Measurements from ENCODE around the gene SLITRK1.

SLITRK1 gene, protein sequence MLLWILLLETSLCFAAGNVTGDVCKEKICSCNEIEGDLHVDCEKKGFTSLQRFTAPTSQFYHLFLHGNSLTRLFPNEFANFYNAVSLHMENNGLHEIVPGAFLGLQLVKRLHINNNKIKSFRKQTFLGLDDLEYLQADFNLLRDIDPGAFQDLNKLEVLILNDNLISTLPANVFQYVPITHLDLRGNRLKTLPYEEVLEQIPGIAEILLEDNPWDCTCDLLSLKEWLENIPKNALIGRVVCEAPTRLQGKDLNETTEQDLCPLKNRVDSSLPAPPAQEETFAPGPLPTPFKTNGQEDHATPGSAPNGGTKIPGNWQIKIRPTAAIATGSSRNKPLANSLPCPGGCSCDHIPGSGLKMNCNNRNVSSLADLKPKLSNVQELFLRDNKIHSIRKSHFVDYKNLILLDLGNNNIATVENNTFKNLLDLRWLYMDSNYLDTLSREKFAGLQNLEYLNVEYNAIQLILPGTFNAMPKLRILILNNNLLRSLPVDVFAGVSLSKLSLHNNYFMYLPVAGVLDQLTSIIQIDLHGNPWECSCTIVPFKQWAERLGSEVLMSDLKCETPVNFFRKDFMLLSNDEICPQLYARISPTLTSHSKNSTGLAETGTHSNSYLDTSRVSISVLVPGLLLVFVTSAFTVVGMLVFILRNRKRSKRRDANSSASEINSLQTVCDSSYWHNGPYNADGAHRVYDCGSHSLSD

GRCh38 chr13:83881917-83882605 lies at the start of gene SLITRK1:
Gene SLITRK1 (minus strand): TSS chr13:83882474. CDS start chr13:83881507, 967 bp downstream.
- DNase-seq (ENCODE audit: low read depth in 3 of 3): no peak

- no peak for DNase-seq (ENCODE audit: low read depth in 3 of 3)
Observed at GRCh38 chr13:83929157-83929556, 46.9 kb upstream of the SLITRK1 start.

GRCh38 chr13:83919775-83920174 lies 37.5 kb upstream of the SLITRK1 start:
- DNase-seq (ENCODE audit: low read depth in 3 of 3): no peak

GRCh38 chr13:83914368-83914767 lies 32.1 kb upstream of the SLITRK1 start:
- no peak for DNase-seq (ENCODE audit: low read depth in 3 of 3)

DNA sequence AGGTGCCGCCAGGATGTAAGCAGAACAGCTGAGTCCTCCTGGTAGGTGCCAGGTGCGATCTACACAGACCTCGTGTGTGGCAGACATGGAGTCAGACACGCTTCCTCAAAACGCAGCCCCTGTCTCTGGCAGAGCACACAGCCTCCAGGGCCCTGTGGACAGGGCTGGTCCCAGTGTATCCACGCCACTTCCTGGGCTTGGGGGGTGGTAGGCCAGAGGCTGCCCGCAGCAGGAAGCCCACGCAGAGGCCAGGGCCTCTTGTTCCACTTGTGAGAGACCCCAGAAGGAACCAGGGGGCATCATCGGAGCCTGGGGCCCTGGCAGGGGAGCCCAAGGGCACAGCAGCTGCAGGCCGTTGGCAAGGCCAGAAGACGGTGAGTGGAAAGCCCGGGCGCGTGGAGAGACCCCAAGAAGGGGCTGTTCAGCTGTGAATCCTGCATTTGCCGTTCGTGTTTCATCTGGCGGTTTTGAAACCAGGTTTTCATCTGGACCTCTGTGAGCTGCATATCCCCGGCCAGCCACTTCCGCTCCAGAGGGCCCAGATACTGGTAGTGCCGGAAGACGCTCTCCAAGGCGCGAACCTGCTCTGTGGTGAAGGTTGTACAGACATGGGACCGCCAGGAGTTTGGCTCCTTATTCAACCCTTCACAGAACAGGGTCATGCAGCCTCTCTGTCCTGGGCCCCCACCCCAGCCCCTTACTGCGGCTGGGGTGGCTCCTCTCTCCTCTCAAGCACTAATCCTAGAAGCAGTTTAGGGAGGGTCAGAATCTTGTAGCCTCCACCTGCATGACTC lies 25.1 kb upstream of the SLITRK1 start:
- no peak for DNase-seq (ENCODE audit: low read depth in 3 of 3)

GRCh38 chr13:83906240-83906820 lies 24.1 kb upstream of the SLITRK1 start:
- DNase-seq (ENCODE audit: low read depth in 3 of 3): no peak

DNA sequence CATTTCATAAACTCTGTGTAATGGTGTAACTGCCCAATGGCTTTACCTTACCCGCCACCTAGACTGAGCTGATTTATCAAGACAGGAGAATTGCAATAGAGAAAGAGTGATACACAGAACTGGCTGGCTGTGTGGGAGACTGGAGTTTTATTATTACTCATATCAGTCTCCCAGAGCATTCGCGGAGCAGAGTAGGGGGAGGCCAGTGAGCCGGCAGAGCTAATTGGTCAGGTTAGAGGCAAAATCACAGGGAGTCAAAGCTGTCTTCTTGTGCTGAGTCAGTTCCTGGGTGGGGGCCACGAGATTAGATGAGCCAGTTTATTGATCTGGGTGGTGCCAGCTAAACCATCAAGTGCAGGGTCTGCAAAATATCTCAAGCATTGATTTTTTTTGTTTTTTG lies 23.4 kb upstream of the SLITRK1 start:
- no peak for DNase-seq (ENCODE audit: low read depth in 3 of 3)

GRCh38 chr13:83895994-83896580 lies 13.8 kb upstream of the SLITRK1 start:
- DNase-seq (ENCODE audit: low read depth in 3 of 3): no peak

DNA sequence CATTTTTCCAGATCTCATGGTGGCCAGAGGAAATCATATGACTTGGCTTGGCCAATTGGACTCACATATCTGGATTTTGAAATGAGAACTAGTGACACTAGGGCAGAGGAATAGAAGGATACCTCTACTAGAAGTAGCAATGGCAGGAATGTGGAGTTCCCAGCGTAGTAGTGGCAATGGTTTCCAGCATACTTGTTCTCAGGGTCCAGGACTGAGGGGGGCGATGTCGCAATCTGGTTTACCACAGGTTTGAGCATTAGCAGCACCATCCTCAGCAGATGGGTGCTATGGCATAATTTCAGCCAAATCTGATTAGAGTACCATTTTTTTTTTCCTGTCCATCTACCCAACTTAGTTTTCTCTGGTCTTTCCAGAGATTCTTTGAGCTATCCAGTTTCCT lies 8.1 kb upstream of the SLITRK1 start:
- DNase-seq (ENCODE audit: low read depth in 3 of 3): no peak

- DNase-seq (ENCODE audit: low read depth in 3 of 3): no peak
Observed at GRCh38 chr13:83884141-83884540, 1.9 kb upstream of the SLITRK1 start.

GRCh38 chr13:83883061-83883523 lies 818 bp upstream of the SLITRK1 start:
- no peak for DNase-seq (ENCODE audit: low read depth in 3 of 3)

- DNase-seq (ENCODE audit: low read depth in 3 of 3): no peak
Observed at GRCh38 chr13:83882606-83882959, 309 bp upstream of the SLITRK1 start.

DNA sequence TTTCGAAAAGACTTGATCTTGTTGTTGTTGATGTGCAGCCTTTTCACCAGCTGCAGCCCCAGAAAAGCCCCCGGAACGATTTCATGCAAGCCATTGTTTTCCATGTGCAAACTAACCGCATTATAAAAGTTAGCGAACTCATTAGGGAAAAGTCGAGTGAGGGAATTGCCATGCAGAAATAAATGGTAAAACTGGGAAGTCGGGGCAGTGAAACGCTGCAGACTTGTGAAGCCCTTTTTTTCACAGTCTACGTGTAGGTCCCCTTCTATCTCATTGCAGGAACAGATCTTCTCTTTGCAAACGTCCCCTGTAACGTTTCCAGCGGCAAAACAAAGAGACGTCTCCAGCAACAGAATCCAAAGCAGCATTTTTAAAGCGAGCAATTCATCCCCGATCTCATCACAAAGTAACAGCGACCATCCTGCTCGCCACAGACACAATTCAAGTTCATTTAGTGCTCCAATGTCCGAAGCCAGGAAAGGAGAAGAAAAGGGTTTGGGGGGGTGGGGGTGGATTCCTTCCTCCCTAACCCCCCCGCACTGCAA lies 1.1 kb downstream of the SLITRK1 start:
- DNase-seq (ENCODE audit: low read depth in 3 of 3): no peak

DNA sequence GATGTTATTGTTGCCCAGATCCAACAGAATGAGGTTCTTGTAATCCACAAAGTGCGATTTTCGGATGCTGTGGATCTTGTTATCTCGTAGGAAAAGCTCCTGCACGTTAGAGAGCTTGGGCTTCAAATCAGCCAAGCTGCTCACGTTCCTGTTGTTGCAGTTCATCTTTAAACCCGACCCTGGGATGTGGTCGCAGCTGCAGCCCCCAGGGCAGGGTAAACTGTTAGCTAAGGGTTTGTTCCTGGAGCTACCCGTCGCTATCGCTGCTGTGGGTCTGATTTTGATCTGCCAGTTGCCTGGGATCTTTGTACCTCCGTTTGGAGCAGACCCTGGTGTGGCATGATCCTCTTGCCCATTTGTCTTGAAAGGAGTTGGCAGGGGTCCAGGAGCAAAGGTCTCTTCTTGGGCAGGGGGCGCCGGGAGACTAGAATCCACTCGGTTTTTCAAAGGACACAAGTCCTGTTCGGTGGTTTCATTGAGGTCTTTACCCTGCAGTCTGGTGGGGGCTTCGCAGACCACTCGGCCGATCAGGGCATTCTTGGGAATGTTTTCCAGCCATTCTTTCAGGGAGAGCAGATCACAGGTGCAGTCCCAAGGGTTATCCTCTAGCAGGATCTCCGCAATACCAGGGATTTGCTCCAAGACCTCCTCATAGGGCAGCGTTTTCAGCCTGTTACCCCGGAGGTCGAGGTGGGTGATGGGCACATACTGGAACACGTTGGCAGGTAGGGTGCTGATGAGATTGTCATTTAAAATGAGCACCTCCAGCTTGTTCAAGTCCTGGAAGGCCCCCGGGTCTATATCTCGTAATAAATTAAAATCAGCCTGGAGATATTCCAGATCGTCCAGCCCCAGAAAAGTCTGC lies 1.8 kb downstream of the SLITRK1 start:
- no peak for DNase-seq (ENCODE audit: low read depth in 3 of 3)

DNA sequence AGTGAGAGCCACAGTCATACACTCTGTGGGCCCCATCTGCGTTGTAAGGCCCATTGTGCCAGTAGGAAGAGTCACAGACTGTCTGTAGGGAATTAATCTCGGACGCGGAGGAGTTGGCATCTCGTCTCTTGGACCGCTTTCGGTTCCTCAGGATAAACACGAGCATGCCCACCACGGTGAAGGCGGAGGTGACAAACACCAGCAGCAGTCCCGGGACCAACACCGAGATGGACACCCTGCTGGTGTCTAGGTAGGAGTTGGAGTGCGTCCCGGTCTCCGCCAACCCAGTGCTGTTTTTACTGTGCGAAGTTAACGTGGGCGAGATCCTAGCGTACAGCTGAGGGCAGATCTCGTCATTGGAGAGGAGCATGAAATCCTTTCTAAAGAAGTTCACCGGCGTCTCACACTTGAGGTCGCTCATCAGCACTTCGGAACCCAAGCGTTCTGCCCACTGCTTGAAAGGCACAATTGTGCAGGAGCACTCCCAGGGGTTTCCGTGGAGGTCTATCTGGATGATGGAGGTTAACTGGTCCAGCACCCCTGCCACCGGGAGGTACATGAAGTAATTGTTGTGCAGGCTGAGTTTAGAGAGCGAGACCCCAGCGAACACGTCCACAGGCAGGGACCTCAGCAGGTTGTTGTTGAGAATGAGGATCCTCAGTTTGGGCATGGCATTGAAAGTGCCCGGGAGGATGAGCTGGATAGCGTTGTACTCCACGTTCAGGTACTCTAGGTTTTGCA lies 2.7 kb downstream of the SLITRK1 start:
- no peak for DNase-seq (ENCODE audit: low read depth in 3 of 3)

DNA sequence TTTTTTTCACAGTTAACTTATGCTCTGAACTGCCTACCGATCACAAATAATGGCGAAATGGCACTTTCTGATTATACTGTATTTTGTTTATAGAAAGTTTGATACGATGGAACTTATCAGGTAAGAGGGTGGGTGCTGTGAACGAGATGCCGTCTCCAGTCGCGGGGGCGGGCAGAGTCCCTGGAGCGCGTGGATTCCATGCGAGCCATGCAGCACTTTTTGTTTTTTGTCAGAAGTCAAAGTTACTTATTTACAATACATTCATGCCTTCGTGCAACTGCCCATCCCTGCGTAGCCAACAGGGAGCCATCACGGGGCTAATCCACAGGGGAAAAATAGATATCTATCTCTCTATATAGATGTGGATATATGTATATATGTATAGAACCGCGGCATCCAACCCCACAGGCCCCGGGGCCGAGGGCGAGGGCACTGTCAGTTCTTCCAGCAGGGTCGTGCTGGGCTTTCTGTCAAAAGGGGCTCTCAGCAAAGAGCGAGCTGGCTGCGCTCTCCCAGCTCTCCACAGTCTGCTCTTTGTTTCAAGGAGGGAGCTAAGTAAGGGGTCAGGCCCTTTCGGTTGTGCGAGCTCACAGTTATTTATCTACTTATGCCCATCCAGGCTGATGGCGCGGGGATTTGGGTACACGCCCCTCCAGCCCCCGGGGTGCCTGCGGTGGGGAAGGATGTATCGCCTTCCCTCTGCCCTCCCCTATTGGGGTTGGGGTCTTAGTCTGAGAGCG lies 3.4 kb downstream of the SLITRK1 start:
- DNase-seq (ENCODE audit: low read depth in 3 of 3): no peak

DNA sequence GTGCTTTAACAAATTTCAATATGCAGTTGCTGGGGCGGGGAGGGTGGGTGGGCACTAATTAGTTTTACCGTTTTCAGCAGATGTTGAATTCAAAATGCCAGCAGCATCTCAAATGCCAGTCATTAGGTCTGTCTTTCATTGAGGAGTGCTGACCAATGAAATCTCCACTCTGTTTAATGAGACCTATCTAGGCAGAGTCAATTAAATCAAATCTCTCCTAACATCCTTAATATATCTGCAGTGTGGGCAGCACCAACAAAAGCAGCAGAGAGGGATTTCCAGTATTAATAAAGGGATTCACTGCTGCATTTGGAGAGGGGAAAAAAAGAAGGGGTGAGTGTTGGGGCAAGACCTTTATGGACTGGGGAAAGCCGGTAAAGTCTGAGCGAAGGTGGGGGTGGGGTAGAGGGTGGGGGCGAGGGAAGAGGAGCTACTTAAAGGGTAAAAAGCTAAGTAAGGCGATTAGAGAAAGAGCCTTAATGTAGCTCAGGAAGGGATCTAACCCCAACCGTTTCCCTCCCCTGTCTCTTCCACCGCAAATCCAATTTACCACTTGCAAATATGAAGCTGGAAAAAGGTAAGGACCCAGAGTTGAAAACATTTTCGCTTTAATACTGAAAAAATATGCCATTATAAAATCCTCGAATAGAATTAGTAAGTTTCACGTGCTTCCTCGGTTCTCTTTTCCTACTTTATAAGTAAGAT lies 4.5 kb downstream of the SLITRK1 start:
- DNase-seq (ENCODE audit: low read depth in 3 of 3): no peak

GRCh38 chr13:83876546-83876945 lies 5.7 kb downstream of the SLITRK1 start:
- DNase-seq (ENCODE audit: low read depth in 3 of 3): no peak

Measured in stimulated activated CD4-positive, alpha-beta T cell treated with anti-CD3 and anti-CD28 coated beads, TNF-alpha, amount 100 ng/mL, for 48 hours (primary cell).